RKO (cell line): ENCODE measurements around the gene NFIC.
"Not testable (repeated sequence)": the region's sequence is repeated elsewhere in the genome, so short reads cannot be mapped to it uniquely, and the experiment has no call there.

ENCODE experiments used
- DNase-seq: peaks from one replicate; pipeline ENCODE4 v3.0.0-alpha.2; 2016; ENCODE audit warnings: low spot score

NFIC gene

GRCh38 chr19:3365836-3366752 is at the start of gene NFIC:
NFIC (plus strand) TSS chr19:3366583; CDS start chr19:3366637, 54 bp downstream.
- DNase-seq: peak; percentile 79

- DNase-seq: no peak
Observed at GRCh38 chr19:3316659-3317207, 49.6 kb upstream of the NFIC start.

- DNase-seq: no peak
Observed at GRCh38 chr19:3319643-3320353, 46.6 kb upstream of the NFIC start.

- DNase-seq: no peak
Observed at GRCh38 chr19:3320354-3320670, 46.1 kb upstream of the NFIC start.

GRCh38 chr19:3320853-3321252 is 45.5 kb upstream of the NFIC start:
- no peak for DNase-seq

GRCh38 chr19:3321696-3322095 is 44.7 kb upstream of the NFIC start:
- no peak for DNase-seq

DNA sequence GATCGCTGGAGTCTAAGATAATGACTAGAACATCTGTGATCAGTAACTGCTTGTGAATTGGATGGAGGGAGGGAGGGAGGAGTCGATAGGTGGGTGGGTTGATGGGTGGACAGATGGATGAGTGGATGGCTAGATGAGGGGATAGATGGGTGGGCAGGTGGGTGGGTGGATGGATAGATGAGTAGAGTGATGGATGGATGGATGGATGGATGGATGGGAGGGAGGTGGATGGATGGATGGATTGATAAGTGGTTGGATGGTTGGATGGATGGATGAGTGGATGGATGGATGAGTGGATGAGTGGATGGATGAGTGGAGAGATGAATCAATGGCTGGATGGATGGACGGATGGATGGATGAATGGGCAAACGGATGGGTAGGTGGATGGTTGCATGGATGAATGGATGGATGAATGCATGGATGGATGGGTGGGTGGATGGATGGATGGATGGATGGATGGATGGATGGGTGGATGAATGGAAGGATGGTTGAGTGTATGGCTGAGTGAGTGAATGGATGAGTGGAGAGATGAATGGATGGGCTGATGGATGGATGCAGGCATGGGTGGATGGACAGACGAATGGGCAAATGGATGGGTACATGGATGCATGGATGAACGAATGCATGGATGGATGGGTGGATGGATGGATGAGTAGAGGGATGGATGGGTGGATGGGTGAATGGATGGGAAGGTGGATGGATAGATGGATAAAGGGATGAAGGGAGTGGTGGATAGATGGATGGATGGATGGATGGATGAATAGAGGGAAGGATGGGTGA is 44.0 kb upstream of the NFIC start:
- no peak for DNase-seq

DNA sequence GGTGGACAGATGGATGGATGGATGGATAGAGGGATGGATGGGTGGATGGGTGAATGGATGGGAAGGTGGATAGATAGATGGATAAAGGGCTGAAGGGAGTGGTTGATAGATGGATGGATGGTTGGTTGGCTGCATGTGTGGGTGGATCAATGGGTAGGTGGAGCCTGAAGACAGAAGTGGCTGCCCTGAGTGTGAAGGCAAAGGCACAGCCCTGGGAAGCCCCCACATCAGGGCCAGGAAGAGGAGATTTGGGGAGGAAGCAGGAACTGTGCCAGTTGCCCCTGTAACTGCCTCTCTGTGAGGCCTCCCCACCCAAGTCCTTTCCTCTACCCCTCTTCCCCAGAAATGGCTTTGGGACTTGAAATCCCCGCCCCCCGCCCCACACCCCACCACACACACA is 43.4 kb upstream of the NFIC start:
- DNase-seq: no peak

- no peak for DNase-seq
Observed at GRCh38 chr19:3323658-3324057, 42.7 kb upstream of the NFIC start.

DNA sequence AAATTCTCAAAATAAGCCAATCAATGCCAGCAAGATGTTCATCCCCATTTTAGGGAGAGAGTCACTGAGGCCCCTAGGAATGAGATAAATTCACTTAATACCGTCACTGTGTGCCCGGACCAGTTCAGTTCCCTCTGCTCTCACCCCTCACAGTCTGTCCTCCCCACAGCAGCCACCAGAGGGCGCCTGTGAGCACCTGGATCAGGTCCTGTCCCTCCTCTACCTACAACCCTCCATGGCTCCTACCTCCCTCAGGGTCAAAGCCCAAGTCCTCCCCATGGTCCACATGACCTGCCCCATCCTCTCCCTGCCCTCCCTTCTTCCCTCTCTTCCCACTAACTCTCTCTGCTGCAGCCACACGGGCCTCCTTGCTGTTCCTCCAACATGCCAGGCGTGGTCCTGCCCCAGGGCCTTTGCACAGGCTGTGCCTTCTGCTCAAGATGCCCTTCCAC is 42.0 kb upstream of the NFIC start:
- DNase-seq: peak; percentile 35

DNA sequence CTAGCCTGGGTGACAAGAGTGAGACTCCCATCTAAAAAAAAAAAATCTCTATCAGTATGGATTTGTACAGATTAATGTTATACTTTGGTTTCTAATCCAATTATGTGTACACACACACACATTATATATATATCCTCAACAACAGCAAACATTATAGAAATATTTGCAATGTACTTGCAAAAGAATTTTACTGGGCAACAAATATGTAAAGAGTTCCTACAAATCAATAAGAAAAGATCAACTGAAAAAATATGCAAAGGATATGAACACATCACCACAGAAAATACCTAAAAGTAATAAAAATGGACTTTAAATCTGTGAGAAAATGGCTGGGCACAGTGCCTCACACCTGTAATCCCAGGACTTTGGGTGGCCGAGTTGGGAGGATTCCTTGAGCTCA is 40.9 kb upstream of the NFIC start:
- DNase-seq: no peak

GRCh38 chr19:3328743-3329142 is 37.6 kb upstream of the NFIC start:
- DNase-seq: no peak

- DNase-seq: no peak
Observed at GRCh38 chr19:3330047-3330446, 36.3 kb upstream of the NFIC start.

DNA sequence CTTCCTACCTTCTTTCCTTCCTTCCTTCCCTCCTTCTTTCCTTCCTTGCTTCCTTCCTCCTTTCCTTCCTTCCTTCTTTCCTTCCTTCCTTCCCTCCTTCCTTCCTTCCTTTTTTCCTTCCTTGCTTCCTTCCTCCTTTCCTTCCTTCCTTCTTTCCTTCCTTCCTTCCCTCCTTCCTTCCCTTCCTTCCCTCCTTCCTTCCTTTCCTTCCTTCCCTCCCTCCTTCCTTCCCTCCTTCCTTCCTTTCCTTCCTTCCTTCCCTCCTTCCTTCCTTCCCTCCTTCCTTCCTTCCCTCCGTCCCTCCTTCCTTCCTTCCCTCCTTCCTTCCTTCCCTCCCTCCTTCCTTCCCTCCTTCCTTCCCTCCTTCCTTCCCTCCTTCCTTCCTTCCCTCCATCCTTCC is 34.2 kb upstream of the NFIC start:
- DNase-seq: not testable (repeated sequence)

- no peak for DNase-seq
Observed at GRCh38 chr19:3333020-3333583, 33.3 kb upstream of the NFIC start.

DNA sequence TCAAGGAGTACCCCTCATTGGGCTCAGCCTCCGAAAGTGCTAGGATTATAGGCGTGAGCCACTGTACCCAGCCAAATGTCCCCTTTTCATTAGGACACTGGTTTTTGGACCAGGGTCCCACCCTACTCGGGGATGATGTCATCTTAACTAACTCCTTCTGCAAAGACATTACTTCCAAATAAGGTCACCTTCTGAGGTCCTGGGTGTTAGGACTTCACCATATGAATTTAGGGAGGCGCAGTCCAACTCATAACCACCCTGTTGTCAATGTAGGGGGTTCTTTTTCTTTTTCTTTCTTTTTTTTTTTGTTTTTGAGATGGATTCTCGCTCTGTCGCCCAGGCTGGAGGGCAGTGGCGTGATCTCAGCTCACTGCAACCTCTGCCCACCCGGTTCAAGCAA is 32.7 kb upstream of the NFIC start:
- DNase-seq: no peak

DNA sequence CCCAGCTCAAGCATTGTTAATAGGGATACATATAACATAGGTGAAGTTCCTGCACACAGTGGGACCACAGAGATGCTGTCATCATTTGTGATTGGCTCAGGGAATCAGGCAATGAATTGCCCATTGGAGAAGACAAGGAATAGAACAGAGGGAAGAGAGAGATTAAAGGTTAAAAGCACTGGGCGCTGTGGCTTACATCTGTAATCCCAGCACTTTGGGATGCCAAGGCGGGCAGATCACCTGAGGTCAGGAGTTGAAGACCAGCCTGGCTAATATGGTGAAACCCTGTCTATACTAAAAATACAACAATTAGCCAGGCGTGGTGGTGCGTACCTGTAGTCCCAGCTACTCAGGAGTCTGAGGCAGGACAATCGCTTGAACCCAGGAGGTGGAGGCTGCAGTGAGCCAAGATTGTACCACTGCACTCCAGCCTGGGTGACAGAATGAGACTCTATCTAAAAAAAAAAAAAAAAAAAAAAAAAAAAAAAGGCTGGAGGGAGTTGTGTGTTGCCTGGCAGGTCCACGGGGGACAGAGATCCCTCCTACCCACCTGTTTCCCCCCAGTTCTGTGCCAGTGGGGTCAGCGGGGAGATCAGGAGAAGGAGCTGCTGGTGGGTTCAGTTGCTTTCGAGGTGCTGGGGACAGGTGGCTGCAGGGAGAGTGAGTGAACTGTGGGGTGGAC is 31.5 kb upstream of the NFIC start:
- not testable (repeated sequence) for DNase-seq

DNA sequence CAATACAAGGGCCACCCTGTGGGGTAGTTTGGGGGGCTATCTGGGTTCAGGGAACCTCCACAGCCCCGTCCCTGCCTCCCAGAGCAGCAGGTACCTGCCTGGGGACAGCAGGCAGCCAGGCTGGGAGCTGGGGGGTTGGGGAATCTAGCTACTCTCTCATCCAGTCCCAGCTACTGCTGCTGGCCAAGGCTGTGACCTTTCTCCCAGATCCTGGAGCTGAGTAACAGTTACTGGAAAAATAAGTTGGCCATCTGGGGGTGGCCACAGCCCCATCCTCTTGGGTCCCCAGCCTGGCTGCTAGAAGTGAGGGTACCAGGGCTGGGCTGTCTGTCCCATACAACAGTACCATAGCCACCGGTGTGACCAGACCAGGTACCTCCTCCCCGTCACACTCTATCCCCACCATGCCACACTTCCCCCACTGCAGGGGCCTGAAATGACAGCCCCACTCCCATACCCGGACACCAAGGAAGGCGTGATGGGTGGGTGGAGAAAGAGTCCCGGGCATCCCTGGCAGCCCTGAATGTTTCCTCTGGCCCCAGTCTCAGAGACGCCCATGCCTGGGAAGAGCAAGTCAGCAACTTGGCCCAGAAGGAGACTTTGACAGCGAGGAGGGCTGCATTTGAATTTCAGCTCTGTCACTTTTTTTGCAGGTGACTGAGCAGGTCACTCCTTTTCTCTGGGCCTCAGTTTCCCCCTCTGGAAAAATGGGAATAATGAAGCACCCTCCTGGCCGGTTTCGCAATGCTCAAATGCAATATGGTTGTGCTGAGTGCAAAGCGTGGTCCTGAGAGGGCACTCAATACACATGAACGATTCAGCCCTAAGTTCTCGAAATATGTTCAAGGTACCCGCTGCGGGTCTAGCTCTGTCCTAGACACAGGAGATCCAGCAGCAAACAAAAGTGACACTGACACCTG is 30.7 kb upstream of the NFIC start:
- no peak for DNase-seq

DNA sequence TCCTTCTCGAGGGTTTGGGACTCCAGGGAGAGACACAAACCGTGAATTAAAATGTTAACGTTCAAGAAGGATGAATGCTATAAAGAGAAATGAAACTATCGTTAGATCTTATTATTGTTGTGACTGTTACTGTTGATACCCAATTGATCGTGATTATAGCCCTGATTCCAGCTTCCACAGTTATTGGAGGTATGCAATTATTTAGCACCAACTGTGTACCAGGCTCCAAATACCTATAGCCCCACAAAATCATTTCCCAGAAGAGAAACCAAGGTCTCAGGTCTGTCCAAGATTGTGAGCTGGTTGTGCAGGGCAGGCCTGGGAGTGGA is 30.1 kb upstream of the NFIC start:
- DNase-seq: no peak
